Calu3 (cell line): Measurements from ENCODE around the gene TSPOAP1. TPM values are rescaled to one million over a fixed set of nuclear protein-coding genes. Genes with fewer than 3 reads are reported as not detected.

Source experiments
- BruUV-seq: library from RNA; stranded (reverse); fragments of 400-500 nt; replicated peaks from 2 replicates; lab custom pipeline; 2021; lab: Mats Ljungman, UMichigan
- CTCF ChIA-PET: fragments of 300-600 bp; sonication (Branson Sonifier 250); formaldehyde crosslinking; loops from one replicate; lab custom pipeline; 2022; ENCODE audit warnings: antibody characterized with exemption; lab: Charles Lee
- DNase-seq: peaks from one replicate; pipeline ENCODE4 v3.0.0; 2022
- H3K27ac Mint-ChIP-seq: one replicate; pipeline ENCODE4 v1.8.0; 2022; ENCODE audit warnings: mixed read lengths; ENCODE audit not compliant: unreplicated experiment
- H3K27me3 Mint-ChIP-seq: one replicate; pipeline ENCODE4 v1.8.0; 2022; ENCODE audit warnings: mixed read lengths; ENCODE audit not compliant: unreplicated experiment
- H3K36me3 Mint-ChIP-seq: one replicate; pipeline ENCODE4 v1.8.0; 2022; ENCODE audit warnings: mild to moderate bottlenecking, moderate library complexity, mixed read lengths; ENCODE audit not compliant: insufficient read depth, unreplicated experiment
- H3K4me1 Mint-ChIP-seq: one replicate; pipeline ENCODE4 v1.8.0; 2022; ENCODE audit warnings: mild to moderate bottlenecking, low read depth, mixed read lengths; ENCODE audit not compliant: unreplicated experiment
- H3K4me3 Mint-ChIP-seq: one replicate; pipeline ENCODE4 v1.8.0; 2022; ENCODE audit warnings: mild to moderate bottlenecking, low read depth, moderate library complexity, mixed read lengths; ENCODE audit not compliant: unreplicated experiment
- H3K9me3 Mint-ChIP-seq: one replicate; pipeline ENCODE4 v1.8.0; 2022; ENCODE audit warnings: low read depth, mixed read lengths; ENCODE audit not compliant: unreplicated experiment
- intact Hi-C: fragments of 100-400 bp; cut with micrococcal nuclease; formaldehyde crosslinking; loops from one replicate; pipeline ENCODE4 v1.10.0; 2022; ENCODE audit not compliant: unreplicated experiment
- total RNA-seq: library from RNA; stranded (reverse); gene quantifications from 2 replicates; pipeline ENCODE4 v1.2.3, GENCODE V29; 2022
- TF ChIP-seq, protein P1 (sequence below): fragments of 200-600 bp; IDR thresholded peaks from one replicate; pipeline ENCODE4 v1.8.0; 2022; ENCODE audit warnings: antibody characterized with exemption; ENCODE audit not compliant: unreplicated experiment

The TSPOAP1 gene
- total RNA-seq, 1 experiment from 2014 or later, result not detected

DNA sequence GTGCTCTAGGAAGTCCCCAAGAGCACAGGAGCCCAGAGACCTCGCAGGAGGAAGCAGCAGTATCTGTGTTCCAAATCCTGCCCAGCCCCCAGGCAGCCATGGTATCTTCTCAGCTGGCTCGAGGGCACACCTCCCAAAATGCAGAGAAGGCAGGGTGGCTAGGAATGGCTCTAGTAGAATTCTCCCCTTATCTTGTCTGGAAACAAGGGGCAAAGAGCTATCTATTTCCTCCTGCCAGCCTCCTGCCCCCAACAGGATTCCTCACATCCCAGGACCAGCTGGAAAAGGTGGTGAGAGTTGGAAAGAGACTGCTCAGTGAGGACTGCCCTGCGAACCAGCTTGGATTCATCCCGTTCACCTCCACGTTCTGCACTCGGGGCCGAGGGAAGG, 8.6 kb upstream of the TSPOAP1 start:
- TF ChIP-seq, protein P1, sequence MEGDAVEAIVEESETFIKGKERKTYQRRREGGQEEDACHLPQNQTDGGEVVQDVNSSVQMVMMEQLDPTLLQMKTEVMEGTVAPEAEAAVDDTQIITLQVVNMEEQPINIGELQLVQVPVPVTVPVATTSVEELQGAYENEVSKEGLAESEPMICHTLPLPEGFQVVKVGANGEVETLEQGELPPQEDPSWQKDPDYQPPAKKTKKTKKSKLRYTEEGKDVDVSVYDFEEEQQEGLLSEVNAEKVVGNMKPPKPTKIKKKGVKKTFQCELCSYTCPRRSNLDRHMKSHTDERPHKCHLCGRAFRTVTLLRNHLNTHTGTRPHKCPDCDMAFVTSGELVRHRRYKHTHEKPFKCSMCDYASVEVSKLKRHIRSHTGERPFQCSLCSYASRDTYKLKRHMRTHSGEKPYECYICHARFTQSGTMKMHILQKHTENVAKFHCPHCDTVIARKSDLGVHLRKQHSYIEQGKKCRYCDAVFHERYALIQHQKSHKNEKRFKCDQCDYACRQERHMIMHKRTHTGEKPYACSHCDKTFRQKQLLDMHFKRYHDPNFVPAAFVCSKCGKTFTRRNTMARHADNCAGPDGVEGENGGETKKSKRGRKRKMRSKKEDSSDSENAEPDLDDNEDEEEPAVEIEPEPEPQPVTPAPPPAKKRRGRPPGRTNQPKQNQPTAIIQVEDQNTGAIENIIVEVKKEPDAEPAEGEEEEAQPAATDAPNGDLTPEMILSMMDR, result no peak
- Mint-ChIP-seq H3K27ac (no peak overlapping the region), H3K9me3 (no peaks in the 10 kb centered on the region), H3K4me1 (peaks cover 9% of the 10 kb centered on the region), H3K27me3 (no peaks in the 10 kb centered on the region), H3K4me3 (no peak overlapping the region), H3K36me3 (no peaks in the 10 kb centered on the region)
- CTCF ChIA-PET, result no interaction called here
- DNase-seq, result no peak
- intact Hi-C loops, result no loop called here
- no TSS peak for BruUV-seq

GRCh38 chr17:58336456-58337209, 8.0 kb upstream of the TSPOAP1 start:
- intact Hi-C loops, result no loop called here
- Mint-ChIP-seq H3K27ac (no peak overlapping the region), H3K4me1 (peaks cover 9% of the 10 kb centered on the region), H3K4me3 (no peak overlapping the region), H3K9me3 (no peaks in the 10 kb centered on the region), H3K27me3 (no peaks in the 10 kb centered on the region), H3K36me3 (peaks cover 4% of the 10 kb centered on the region)
- TF ChIP-seq, protein P1, result no peak
- BruUV-seq, result no TSS peak
- CTCF ChIA-PET, result no interaction called here
- no peak for DNase-seq

DNA sequence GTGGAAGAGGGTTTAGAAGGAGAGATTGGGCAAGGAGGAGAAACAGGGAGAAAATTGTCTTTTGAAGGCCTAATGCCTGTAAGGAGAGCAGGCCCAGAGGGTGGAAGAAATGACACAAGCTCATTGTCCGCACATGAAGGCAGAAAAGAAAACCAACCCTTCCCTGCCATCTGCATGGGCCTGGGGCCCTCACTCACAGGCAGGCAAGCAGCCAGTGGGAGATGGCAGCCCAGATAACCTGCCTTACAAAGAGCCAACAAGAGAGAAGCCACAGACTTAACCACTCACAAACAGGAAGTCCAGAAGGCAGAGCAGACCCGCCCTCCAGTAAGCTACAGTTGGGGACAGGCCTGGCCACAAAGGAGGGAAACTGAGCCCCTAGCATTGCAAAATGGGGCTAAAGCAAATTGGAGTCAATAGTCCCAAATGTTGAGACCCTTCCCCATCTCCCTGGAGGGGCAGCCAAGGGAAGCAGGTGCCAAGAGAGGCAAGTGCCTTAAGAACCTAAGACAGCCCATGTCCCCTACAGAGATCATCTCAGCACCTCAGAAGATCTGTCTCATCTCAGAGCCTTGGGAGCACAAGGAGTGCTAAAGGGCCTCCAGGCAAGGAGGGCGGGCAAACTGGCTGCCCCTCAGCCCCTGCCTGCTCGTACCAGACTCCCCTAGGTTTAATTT, 7.3 kb upstream of the TSPOAP1 start:
- no peak overlapping the region for H3K4me3 Mint-ChIP-seq
- H3K4me1 Mint-ChIP-seq, result peaks cover 9% of the 10 kb centered on the region
- intact Hi-C loops, result no loop called here
- CTCF ChIA-PET, result no interaction called here
- no peak overlapping the region for H3K27ac Mint-ChIP-seq
- no TSS peak for BruUV-seq
- no peak for DNase-seq
- no peaks in the 10 kb centered on the region for H3K27me3 Mint-ChIP-seq
- H3K36me3 Mint-ChIP-seq, result peaks cover 4% of the 10 kb centered on the region
- TF ChIP-seq, protein P1, result no peak
- H3K9me3 Mint-ChIP-seq, result no peaks in the 10 kb centered on the region

DNA sequence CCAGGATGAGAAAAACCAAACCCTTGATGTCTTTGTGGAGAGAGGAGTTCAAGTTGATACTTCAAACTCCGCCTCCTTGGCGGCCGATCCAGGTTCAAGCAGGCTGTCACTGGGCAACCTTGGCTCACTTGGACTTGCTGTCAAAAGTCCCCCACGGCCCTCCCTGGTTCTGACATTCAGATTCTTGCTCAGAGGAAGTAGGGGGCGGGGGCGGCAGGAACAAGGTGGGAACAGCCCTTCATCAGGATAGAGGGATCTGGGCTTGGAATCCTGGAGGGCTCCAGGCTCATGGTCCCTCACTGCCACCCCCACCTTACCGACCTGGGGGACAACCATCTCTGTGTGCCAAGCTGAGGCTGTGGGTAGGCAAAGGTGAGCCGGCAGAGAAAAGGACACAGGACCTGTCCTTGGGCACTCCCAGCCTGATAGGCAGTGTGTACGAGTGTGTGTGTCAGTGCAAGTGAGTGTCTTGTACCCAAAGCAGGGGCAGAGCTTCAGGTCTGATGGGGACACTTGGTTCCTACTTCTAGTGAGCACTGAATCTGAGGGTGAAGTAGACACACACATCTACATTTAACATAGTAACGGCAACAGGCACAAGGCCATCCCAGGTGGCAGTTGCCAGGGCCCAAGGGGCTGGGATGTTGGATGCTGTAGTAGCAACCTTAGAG, 6.6 kb upstream of the TSPOAP1 start:
- Mint-ChIP-seq H3K36me3 (peaks cover 4% of the 10 kb centered on the region), H3K27ac (no peak overlapping the region), H3K4me1 (peaks cover 9% of the 10 kb centered on the region), H3K27me3 (no peaks in the 10 kb centered on the region), H3K4me3 (no peak overlapping the region), H3K9me3 (no peaks in the 10 kb centered on the region)
- no peak for DNase-seq
- CTCF ChIA-PET, result no interaction called here
- no TSS peak for BruUV-seq
- intact Hi-C loops, result no loop called here
- TF ChIP-seq, protein P1, result no peak
